SH-SY5Y (cell line): ENCODE measurements around the gene FRMD5.

Experiments
- GATA2 ChIP-seq: IDR thresholded peaks from 2 replicates; pipeline ENCODE4 v1.6.1; 2011; ENCODE audit warnings: mild to moderate bottlenecking, low read depth, low read length
- GATA3 ChIP-seq: IDR thresholded peaks from 2 replicates; pipeline ENCODE4 v1.6.1; 2011; ENCODE audit warnings: low read depth, mild to moderate bottlenecking, low read length, moderate library complexity

DNA sequence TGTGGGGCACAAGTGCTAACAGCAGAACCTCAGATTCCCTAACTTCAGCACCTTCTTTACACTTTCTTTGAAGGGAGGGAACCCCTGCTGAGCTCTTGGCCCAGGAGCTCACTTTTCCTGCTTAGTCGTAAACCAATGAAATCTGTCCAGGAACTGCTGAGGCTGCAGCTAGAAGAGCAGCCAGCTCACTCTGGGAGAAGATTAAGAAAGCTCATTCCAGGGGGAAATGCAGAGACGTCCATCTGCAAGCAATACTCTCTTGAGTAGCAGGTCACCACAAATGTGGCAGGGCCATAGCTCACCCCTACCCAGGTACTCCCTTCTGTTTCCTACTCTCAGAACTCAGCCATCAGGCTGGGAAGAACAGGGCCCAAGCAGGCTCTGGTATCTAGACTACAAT, 265.0 kb downstream of the FRMD5 start:
- TF ChIP-seq GATA2 (no peak), GATA3 (no peak)
